Fibroblast of the aortic adventitia (primary cell): Measurements from ENCODE around the gene GABBR1. TPM values are rescaled to one million over a fixed set of nuclear protein-coding genes. Genes with fewer than 3 reads are reported as not detected.
"Not testable (repeated sequence)": the region's sequence is repeated elsewhere in the genome, so short reads cannot be mapped to it uniquely, and the experiment has no call there.

Experiments
- DNase-seq: peaks from one replicate; pipeline ENCODE4 v3.0.0-alpha.2; 2010; ENCODE audit warnings: low read depth
- H3K4me3 ChIP-seq: 2 replicates; pipeline ENCODE4 v1.5.1; 2011; ENCODE audit warnings: low read depth, mild to moderate bottlenecking, control low read depth, low read length, moderate library complexity
- total RNA-seq: library from RNA; depleted of rRNA; stranded (reverse); fragments of >200 nt; gene quantifications from 2 replicates; pipeline ENCODE4 v1.2.3, GENCODE V29; 2012; ENCODE audit warnings: low replicate concordance
- TF ChIP-seq, protein P1 (sequence below): IDR thresholded peaks from 2 replicates; pipeline ENCODE4 v1.5.1; 2011; ENCODE audit warnings: mild to moderate bottlenecking, low read length, control low read depth, inconsistent platforms; ENCODE audit not compliant: insufficient read depth

Gene GABBR1
- total RNA-seq, 1 donor: 11.7 TPM

DNA sequence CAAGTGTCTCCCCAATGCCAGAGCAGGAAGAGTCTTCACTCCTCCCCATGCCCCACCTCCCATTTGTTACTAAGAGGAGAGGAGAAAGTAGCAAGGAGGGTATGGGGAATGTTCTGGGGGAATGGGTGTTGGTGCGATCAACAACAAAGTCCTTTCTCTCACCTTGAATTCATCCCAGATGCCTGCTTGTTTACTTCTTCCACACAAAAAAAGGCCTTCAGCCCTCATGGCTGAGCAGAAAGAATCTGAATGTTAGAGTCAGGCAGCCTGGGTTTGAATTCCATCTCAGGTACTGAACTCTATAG is 33.8 kb upstream of the GABBR1 start:
- DNase-seq: no peak
- TF ChIP-seq, protein P1, sequence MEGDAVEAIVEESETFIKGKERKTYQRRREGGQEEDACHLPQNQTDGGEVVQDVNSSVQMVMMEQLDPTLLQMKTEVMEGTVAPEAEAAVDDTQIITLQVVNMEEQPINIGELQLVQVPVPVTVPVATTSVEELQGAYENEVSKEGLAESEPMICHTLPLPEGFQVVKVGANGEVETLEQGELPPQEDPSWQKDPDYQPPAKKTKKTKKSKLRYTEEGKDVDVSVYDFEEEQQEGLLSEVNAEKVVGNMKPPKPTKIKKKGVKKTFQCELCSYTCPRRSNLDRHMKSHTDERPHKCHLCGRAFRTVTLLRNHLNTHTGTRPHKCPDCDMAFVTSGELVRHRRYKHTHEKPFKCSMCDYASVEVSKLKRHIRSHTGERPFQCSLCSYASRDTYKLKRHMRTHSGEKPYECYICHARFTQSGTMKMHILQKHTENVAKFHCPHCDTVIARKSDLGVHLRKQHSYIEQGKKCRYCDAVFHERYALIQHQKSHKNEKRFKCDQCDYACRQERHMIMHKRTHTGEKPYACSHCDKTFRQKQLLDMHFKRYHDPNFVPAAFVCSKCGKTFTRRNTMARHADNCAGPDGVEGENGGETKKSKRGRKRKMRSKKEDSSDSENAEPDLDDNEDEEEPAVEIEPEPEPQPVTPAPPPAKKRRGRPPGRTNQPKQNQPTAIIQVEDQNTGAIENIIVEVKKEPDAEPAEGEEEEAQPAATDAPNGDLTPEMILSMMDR: no peak
- no peak overlapping the region for H3K4me3 ChIP-seq

DNA sequence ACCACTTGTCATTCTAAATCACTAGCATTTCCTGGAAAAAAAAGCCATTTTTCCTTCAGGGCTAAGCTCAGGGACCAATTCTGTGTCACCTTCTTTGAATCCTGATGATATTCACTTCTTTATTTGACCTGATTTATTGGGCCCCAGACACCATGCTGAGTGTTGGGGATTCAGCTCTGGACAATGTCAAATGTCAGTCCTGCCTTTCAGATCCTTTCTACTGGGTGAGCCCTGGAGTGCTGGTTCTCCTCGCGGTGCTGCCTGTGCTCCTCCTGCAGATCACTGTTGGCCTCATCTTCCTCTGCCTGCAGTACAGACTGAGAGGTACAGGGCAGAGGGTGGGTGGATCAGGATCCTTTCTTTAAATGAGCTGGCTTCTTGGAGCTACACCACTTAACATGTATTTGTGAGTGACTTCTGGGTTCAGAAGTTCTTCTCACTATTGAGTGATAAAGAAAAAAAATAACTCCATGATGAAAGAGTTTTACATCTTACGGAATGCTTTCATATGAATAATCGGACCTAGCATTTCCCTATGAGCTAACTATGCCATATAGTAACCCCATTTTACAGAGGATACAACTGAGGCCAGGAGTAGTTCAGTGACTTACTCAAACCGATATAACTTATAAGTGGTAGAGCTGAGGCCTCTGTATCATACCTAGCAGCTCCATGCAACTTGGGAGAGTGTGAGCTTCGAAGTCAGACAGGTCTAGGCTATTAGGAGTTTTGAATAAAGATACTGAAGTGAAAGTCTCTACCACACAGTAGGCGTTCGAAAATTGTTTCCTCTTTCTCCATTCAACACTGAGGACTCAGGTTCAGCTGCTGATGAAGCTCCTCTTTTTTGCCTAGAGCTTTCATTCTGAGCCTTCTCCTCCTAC is 33.2 kb upstream of the GABBR1 start:
- DNase-seq: no peak
- no peak overlapping the region for H3K4me3 ChIP-seq
- TF ChIP-seq, protein P1: no peak

DNA sequence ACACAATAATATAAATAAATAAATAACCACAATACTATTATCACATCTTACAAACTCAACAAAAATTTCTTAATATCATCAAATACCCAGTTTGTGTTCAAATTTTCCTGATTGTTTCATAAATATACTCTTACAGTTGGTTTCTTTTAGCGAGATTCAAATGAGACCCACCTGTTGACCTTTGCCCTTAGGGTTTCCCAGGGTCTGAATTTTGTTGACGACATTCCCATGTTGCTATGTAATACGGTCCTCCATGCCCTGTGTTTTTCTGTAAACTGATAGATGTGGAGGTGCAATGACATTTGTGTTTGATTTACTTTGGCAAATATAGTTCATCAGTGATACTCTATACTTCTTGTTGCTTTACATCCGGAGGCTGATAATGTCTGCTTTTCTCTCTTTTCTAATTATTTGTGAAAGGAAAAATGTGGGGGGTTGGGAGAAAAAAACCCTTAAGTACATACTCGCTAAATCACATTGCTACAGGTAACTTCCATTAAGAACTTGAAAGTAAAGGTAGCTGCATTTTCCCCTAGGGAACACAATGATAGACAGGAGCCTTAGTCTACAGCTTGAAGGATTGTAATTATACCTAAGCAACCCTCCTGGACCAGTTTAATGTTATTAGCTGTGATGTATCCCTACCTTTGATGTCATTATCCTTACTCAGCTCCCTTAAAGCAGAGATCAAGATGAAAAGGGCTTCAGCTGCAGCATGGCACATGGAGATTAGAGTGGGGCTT is 30.5 kb upstream of the GABBR1 start:
- TF ChIP-seq, protein P1: no peak
- DNase-seq: no peak
- no peak overlapping the region for H3K4me3 ChIP-seq

DNA sequence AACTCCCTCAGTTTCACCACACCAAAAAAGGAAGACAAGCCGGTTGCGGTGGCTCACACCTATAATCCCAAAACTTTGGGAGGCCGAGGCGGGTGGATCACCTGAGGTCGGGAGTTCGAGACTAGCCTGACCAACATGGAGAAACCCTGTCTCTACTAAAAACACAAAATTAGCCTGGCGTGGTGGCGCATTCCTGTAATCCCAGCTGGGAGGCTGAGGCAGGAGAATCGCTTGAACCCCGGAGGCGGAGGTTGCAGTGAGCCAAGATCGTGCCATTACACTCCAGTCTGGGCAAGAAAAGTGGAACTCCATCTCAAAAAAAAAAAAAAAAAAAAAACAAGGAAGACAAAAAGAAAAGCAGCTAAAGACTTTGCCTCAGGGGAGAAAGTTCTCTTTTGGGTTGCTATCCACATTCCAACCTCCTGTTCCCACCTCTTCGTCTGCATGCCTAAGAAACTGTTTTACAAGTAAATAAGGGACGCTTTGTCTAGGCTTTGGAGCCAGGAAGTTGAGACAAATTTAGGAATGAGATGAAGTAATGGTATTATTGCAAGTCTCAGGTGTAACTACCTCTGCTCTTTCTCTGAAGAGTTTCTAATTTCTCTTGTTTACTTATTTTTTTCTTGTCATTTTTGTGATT is 28.6 kb upstream of the GABBR1 start:
- not testable (repeated sequence) for DNase-seq, H3K4me3 ChIP-seq

DNA sequence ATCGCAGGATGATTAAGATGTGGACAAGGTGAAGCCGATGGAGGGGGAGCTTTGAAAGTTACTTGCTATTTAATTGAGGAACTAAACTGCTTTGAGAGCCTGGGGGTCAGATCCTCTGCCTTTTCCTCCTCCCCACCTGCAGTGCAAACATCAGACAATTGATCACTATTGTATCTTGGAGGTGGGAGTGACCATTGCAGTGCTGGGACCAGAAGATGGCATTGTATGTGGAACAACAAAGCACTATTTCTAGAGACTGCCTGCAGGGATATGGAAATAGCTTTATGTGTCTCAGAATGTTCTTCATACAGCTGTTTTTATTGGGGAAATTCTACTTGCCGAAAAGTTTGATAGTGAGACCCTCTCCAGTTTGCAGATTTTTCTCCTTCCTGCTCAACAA is 28.1 kb upstream of the GABBR1 start:
- no peak for DNase-seq
- TF ChIP-seq, protein P1: no peak
- no peak overlapping the region for H3K4me3 ChIP-seq

DNA sequence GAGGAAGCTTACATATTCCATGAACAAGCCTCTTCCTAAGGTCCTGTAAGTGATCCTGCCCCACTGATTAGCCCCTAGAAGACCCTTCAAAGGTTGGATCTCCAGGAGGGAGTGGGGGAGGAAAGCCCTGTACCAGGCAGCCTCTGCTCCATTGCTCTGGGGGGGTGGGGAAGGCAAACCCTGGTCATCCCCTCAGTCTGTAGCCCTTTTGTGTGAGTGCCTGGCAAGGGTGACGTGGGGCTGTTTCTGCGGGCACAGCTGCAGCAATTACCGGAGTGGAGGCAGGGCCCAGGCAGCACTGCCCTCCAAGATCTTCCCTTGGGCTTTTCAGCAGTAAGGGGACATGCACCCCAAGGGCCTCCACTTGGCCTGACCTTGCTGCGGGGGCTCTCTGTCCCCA is 23.8 kb upstream of the GABBR1 start, which contains the start of gene MOG:
Gene MOG (plus strand): TSS at position 295 of the 400 bp plus-strand sequence. CDS start 118 bp downstream, outside the sequence.
- no peak within 1 kb of the TSS for H3K4me3 ChIP-seq
- TF ChIP-seq, protein P1: no peak
- no peak for DNase-seq

DNA sequence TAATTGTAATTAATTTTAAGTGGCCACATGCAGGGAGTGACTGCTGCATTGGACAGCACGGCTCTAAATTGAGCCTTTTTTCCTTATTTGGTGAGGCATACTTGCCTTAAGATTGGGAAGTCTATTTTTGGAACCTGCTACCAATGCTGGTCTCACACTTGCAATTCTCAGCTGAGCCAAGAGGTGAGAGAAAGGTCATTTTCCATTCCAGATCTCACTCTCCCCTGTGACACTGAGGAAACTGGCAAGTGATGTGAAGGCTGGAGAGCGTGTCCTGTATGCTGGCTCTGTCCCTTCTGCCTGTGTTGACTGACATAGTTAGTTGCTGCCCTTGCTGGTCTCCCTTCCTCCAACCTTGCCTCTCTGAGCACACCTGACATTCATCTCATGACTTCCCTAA is 23.2 kb upstream of the GABBR1 start:
- no peak overlapping the region for H3K4me3 ChIP-seq
- TF ChIP-seq, protein P1: no peak
- no peak for DNase-seq
